ENCODE results near the gene BPHL. TPM values are rescaled to one million over a fixed set of nuclear protein-coding genes. Genes with fewer than 3 reads are reported as not detected.
"Not testable (repeated sequence)": the region's sequence is repeated elsewhere in the genome, so short reads cannot be mapped to it uniquely, and the experiment has no call there.

Gene BPHL
- total RNA-seq, 6 experiments from 2014 or later, result 9.3 to 14.6 (median 11.9) TPM

DNA sequence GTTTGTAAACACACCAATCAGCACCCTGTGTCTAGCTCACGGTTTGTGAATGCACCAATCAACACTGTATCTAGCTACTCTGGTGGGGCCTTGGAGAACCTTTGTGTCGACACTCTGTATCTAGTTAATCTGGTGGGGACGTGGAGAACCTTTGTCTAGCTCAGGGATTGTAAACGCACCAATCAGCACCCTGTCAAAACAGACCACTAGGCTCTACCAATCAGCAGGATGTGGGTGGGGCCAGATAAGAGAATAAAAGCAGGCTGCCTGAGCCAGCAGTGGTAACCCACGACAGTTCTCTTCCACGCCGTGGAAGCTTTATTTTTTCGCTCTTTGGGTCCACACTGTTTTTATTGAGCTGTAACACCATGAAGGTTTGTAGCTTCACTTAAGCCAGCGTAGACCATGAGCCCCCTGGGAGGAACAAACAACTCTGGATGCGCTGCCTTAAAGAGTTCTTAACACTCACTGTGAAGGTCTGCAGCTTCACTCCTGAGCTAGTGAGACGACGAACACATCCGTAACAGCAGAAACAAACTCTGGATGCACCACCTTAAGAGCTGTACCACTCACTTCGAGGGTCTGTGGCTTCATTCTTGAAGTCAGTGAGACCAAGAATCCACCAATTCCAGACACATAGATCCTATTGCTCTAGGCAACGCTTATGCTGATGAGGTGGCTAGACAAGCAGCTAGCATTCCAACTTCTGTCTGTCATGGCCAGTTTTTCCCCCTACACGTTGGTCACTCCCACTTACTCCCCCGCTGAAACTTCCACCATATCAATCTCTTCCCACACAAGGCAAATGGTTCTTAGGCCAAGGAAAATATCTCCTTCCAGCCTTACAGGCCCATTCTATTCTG is 53.0 kb downstream of the BPHL start:
- H3K9me3 Mint-ChIP-seq; H3K27ac Mint-ChIP-seq; H3K27me3 Mint-ChIP-seq (ENCODE audit: insufficient read depth); H3K4me3 Mint-ChIP-seq; H3K36me3 Mint-ChIP-seq (ENCODE audit: low read depth); DNase-seq: not testable (repeated sequence)
- H3K4me1 Mint-ChIP-seq (ENCODE audit: low read depth), result peaks cover 20% of the 10 kb centered on the region

DNA sequence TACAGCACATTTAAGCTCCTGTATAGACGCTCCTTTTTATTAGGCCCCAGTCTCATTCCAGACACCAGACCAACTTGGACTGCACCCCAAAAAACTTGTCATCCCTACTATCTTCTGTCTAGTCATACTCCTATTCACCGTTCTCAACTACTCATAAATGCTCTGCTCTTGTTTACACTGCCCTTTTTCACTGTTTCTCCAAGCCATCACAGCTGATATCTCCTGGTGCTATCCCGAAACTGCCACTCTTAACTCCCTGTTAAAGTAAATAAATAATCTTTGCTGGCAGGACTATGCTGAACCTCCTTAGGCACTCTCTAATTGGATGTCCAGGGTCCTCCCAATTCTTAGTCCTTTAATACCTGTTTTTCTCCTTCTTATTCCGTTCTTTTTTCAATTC is 54.3 kb downstream of the BPHL start:
- not testable (repeated sequence) for H3K36me3 Mint-ChIP-seq (ENCODE audit: low read depth); H3K4me3 Mint-ChIP-seq; H3K27ac Mint-ChIP-seq; H3K9me3 Mint-ChIP-seq; H3K27me3 Mint-ChIP-seq (ENCODE audit: insufficient read depth); DNase-seq
- H3K4me1 Mint-ChIP-seq (ENCODE audit: low read depth), result peaks cover 14% of the 10 kb centered on the region

DNA sequence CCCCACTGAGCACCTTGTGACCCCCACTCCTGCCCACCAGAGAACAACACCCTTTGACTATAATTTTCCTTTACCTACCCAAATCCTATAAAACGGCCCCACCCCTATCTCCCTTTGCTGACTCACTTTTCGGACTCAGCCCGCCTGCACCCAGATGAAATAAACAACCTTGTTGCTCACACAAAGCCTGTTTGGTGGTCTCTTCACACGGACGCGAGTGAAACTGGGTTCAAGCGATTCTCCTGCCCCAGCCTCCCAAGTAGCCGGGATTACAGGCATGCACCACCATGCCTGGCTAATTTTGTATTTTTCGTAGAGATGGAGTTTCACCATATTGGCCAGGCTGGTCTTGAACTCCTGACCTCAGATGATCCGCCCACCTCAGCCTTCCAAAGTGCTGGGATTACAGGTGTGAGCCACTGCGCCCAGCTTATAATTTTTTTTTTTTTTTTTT is 55.2 kb downstream of the BPHL start:
- H3K9me3 Mint-ChIP-seq; H3K4me3 Mint-ChIP-seq; H3K36me3 Mint-ChIP-seq (ENCODE audit: low read depth); H3K27me3 Mint-ChIP-seq (ENCODE audit: insufficient read depth); DNase-seq; H3K27ac Mint-ChIP-seq: not testable (repeated sequence)
- peaks cover 14% of the 10 kb centered on the region for H3K4me1 Mint-ChIP-seq (ENCODE audit: low read depth)

DNA sequence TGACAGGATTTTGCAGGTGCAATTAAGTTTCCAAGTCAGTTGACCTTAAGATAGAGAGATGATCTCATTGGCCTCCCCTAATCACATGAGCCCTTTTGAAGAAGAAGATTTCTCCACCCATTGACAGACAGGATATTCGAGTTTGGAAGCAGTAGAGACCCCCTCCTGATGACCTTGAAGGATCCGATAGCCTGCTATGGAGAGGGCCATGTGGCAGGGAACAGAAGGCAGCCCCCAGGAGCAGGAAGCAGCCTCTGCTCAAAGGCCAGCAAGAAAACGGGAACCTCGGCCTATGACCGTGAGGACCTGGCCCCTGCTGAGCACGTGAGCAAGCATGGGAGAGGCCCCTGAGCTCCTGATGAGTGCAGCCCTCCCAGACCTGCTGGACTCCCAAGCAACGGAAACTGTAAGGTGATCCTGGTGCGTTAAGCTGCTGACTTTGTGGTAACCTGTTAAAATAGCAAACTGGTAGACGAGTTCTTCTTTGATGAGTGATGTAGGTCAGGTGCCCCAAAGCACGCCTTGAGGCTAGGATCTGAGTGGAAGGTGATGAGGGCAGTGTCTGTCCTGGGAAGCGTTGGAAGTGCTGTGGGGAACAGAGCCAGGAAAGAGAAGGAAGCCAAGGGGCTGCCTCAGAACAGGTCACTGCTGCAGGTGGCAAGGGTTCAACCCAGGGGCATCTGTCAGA is 57.3 kb downstream of the BPHL start:
- no peak overlapping the region for H3K27ac Mint-ChIP-seq
- H3K4me3 Mint-ChIP-seq, result no peak overlapping the region

DNA sequence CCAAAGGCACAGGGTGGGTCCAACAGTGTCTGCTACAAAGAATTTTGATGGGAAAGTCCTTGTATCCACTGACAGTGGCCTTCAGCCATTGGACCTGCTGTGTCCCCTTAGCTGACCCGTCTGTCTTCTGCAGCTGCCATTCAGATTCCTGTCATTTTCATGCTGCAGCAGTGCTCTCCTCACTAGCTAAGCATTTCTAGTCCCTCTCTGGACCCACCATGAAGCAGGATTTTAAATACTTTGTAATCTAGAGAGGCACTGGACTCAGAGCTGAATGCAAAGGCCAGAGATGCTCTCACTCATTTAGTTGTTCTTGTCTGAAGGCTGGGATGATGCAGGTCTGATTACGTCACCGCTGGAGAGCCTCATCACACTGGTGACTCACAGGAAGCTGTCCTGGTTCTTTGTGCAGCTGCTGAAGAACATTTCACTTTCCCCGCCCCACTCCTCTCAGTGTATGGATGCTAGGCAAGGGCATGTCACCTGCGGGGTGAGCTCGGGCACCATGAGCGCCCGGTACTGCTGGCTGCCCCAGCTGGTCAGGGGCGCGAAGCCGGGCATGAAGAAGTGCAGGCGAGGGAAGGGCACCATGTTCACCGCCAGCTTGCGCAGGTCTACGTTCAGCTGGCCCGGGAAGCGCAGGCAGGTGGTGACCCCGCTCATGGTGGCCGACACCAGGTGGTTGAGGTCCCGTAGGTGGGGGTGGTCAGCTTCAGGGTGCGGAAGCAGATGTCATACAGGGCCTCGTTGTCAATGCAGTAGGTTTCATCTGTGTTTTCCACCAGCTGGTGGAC is 58.2 kb downstream of the BPHL start:
- H3K27me3 Mint-ChIP-seq (ENCODE audit: insufficient read depth), result peaks cover 14% of the 10 kb centered on the region
- H3K4me3 Mint-ChIP-seq, result no peak overlapping the region
- no peaks in the 10 kb centered on the region for H3K36me3 Mint-ChIP-seq (ENCODE audit: low read depth)
- H3K9me3 Mint-ChIP-seq, result no peaks in the 10 kb centered on the region
- TF ChIP-seq, protein P1, sequence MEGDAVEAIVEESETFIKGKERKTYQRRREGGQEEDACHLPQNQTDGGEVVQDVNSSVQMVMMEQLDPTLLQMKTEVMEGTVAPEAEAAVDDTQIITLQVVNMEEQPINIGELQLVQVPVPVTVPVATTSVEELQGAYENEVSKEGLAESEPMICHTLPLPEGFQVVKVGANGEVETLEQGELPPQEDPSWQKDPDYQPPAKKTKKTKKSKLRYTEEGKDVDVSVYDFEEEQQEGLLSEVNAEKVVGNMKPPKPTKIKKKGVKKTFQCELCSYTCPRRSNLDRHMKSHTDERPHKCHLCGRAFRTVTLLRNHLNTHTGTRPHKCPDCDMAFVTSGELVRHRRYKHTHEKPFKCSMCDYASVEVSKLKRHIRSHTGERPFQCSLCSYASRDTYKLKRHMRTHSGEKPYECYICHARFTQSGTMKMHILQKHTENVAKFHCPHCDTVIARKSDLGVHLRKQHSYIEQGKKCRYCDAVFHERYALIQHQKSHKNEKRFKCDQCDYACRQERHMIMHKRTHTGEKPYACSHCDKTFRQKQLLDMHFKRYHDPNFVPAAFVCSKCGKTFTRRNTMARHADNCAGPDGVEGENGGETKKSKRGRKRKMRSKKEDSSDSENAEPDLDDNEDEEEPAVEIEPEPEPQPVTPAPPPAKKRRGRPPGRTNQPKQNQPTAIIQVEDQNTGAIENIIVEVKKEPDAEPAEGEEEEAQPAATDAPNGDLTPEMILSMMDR (IDR thresholded peaks at IDR 0.05), result no peak
- H3K4me1 Mint-ChIP-seq (ENCODE audit: low read depth), result peaks cover 14% of the 10 kb centered on the region
- peak; percentile 85 for DNase-seq
- peak overlapping the region; percentile 29; the same call in 1 of the 2 replicates for H3K27ac Mint-ChIP-seq

More for the DNA sequence above, 57.3 kb downstream of the BPHL start:
- TF ChIP-seq, protein P1 (IDR thresholded peaks at IDR 0.05), result no peak
- H3K4me1 Mint-ChIP-seq (ENCODE audit: low read depth), result peaks cover 14% of the 10 kb centered on the region
- no peak for DNase-seq
- H3K36me3 Mint-ChIP-seq (ENCODE audit: low read depth), result no peaks in the 10 kb centered on the region
- H3K9me3 Mint-ChIP-seq, result no peaks in the 10 kb centered on the region
- H3K27me3 Mint-ChIP-seq (ENCODE audit: insufficient read depth), result peaks cover 12% of the 10 kb centered on the region; the same call in 1 of the 2 replicates

DNA sequence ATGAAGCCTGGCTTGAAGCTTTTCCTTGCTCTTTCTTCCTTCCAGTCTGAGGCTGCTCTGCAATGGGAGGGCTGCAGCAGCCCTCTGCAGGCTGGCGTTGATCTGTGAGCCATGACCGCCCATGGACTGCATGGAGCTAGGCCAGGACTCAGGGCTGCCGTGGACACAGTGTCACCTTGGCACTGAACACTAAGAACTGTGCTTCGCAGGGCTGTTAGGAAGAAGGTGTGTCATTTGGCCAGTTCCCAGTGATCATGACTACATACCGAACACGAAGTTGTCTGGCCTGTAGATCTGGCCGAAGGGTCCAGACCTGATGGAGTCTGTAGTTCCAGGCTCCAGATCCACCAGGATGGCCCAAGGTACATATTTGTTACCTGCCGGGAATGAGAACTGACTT is 60.2 kb downstream of the BPHL start:
- H3K4me1 Mint-ChIP-seq (ENCODE audit: low read depth), result peaks cover 14% of the 10 kb centered on the region
- H3K27ac Mint-ChIP-seq; DNase-seq; H3K36me3 Mint-ChIP-seq (ENCODE audit: low read depth); H3K9me3 Mint-ChIP-seq; H3K4me3 Mint-ChIP-seq: not testable (repeated sequence)
- H3K27me3 Mint-ChIP-seq (ENCODE audit: insufficient read depth), result peaks cover 23% of the 10 kb centered on the region

DNA sequence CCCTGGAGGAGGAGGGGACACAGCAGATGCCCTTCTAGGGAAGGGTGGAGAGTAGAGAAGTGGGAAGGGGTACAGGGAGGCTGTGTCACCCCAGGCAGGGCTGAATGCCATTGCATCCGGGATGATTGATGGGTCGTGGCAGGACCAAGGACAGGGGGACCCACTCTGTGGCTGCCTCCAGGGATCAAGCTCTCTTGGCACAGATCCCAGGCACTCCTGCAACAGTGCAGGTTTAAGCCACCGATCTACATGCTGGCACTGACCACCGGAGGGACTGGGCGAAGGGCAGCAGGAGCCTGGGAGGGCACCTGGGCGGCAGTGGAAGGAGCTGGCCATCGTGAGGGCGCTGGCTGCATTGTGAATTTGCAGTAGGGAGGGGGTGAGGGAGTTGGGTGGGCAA is 61.4 kb downstream of the BPHL start:
- not testable (repeated sequence) for H3K27ac Mint-ChIP-seq; DNase-seq; H3K36me3 Mint-ChIP-seq (ENCODE audit: low read depth); H3K9me3 Mint-ChIP-seq
- Mint-ChIP-seq H3K27me3 (ENCODE audit: insufficient read depth) (peaks cover 29% of the 10 kb centered on the region), H3K4me1 (ENCODE audit: low read depth) (peaks cover 14% of the 10 kb centered on the region), H3K4me3 (peak overlapping the region; percentile 78)

Measured in HFFc6 (cell line).